Adrenal gland (tissue), 12 donors: Measurements from ENCODE around the gene EYS. TPM values are rescaled to one million over a fixed set of nuclear protein-coding genes. Genes with fewer than 3 reads are reported as not detected.

ENCODE experiments used
- DNase-seq, 7 donors: peaks; one replicate each; pipeline ENCODE4 v3.0.0-alpha.2; 2019 to 2020
- H3K27ac ChIP-seq, 5 donors: fragments of 200-600 bp; sonication (generic) in 4 of 5; 1 replicate in 3 of 5; 2 replicates in 2 of 5; pipeline versions ENCODE4 v1.5.1 to v1.8.0; 2016 to 2020; ENCODE audit warnings: mild to moderate bottlenecking in 1 of 5
- H3K27me3 ChIP-seq: fragments of 200-600 bp; 2 replicates; pipeline ENCODE4 v1.8.0; 2021
- H3K36me3 ChIP-seq, 2 donors: fragments of 200-600 bp; replicated peaks in 1 of 2; 1 replicate in 1 of 2; 2 replicates in 1 of 2; pipeline versions ENCODE4 v1.5.1 to v1.8.0; 2018 to 2022
- H3K4me1 ChIP-seq, 2 donors: fragments of 200-600 bp; replicated peaks in 1 of 2; 1 replicate in 1 of 2; 2 replicates in 1 of 2; pipeline versions ENCODE4 v1.5.1 to v1.8.0; 2018 to 2021
- H3K4me3 ChIP-seq, 4 donors: fragments of 200-600 bp; sonication (generic) in 3 of 4; one replicate each; pipeline ENCODE4 v1.5.1; 2016 to 2018
- H3K9me3 ChIP-seq, 3 donors: fragments of 200-600 bp; sonication (generic) in 1 of 3; replicated peaks in 1 of 3; 1 replicate in 2 of 3; 2 replicates in 1 of 3; pipeline versions ENCODE4 v1.5.1 to v1.8.0; 2016 to 2021
- CTCF ChIP-seq, 6 experiments: fragments of 450-650 bp in 4 of 6; fragments of 200-600 bp in 2 of 6; sonication (generic) in 1 of 6; IDR thresholded peaks; 1 replicate in 5 of 6; 2 replicates in 1 of 6; pipeline versions ENCODE4 v1.5.1 to v1.8.0; 2016 to 2021; ENCODE audit warnings: antibody characterized with exemption in 6 of 6, mild to moderate bottlenecking in 2 of 6, moderate library complexity in 1 of 6
- POLR2A ChIP-seq, 2 donors: fragments of 450-650 bp; IDR thresholded peaks; one replicate each; pipeline ENCODE4 v1.6.1; 2017; ENCODE audit warnings: antibody characterized with exemption in 2 of 2, mild to moderate bottlenecking in 2 of 2, moderate library complexity in 1 of 2
- WGBS, 4 donors: extraction: QIAGEN DNeasy Blood & Tissue Kit in 2 of 4; methylation state at CpG; one replicate each; pipeline versions ENCODE4 v1.1.5 to v1.1.7; 2013 to 2017; 5-methylcytosine and 5-hydroxymethylcytosine counted together
- intact Hi-C, 2 donors: fragments of 100-400 bp; cut with DNase I; formaldehyde crosslinking; loops; one replicate each; pipeline versions ENCODE4 v1.14.1 to v1.15.0; 2022 to 2023
- polyA plus RNA-seq, 3 donors: library from polyadenylated mRNA; stranded (reverse); fragments of 200-250 nt in 2 of 3; fragments of 350-450 nt in 1 of 3; fragmentation: Illumina TruSeq in 1 of 3; extraction: RNeasy Lipid Tissue Mini Kit (QIAGEN cat#74804) in 1 of 3; gene quantifications; one replicate each; pipeline ENCODE4 v1.2.3, GENCODE V29; 2013 to 2014
- total RNA-seq, 9 donors: library from RNA; depleted of rRNA in 4 of 9; stranded (reverse); fragments of >200 nt in 4 of 9; fragments of 120-200 nt in 1 of 9; fragmentation: NEBNext Ultra II Directional in 1 of 9; extraction: Animal tissue kit (Norgen Biotek cat#: 25700) in 1 of 9; gene quantifications; one replicate each; pipeline versions ENCODE4 v1.1.0 to v1.2.4, GENCODE V29; 2013 to 2023
- donor health status: healthy with polysubstance abuse.
- donor health status: Bipolar disorder and iron deficiency.
- donor health status: DM: yes; HTN: yes; CAD: no.
- donor health status: DM: no; HTN: no; CAD: no.
- donor health status: DM: no; HTN: no; CAD: no.
- donor health status: DM: yes; HTN: yes; CAD: no.

The EYS gene
- total and polyA plus RNA-seq, 12 donors = 0.03 to 3.1 (median 0.18) TPM; not detected in 7

- H3K9me3 ChIP-seq = no peaks in the 10 kb centered on the region
- no peak overlapping the region for H3K27ac ChIP-seq
- DNase-seq = no peak
- no peaks in the 10 kb centered on the region for H3K27me3 ChIP-seq
- no peaks in the 10 kb centered on the region for H3K4me1 ChIP-seq
- intact Hi-C loops = no loop called here
- H3K36me3 ChIP-seq = no peaks in the 10 kb centered on the region
- WGBS, 4 donors = 64 to 83% (median 70%) methylated on average over 3 of the region's 3 CpGs
- no peak overlapping the region for H3K4me3 ChIP-seq
- TF ChIP-seq CTCF (IDR thresholded peaks at IDR 0.05) = no peak
Observed at GRCh38 chr6:65199121-65199520, 507.9 kb downstream of the EYS start.

GRCh38 chr6:65191471-65191870 is 515.6 kb downstream of the EYS start:
- WGBS, 4 donors = 91 to 100% (median 96%) methylated on average over 2 of the region's 2 CpGs
- TF ChIP-seq CTCF (IDR thresholded peaks at IDR 0.05) (no peak), POLR2A (IDR thresholded peaks at IDR 0.05) (no peak)
- Histone ChIP-seq H3K27ac (no peak overlapping the region), H3K36me3 (no peaks in the 10 kb centered on the region), H3K4me3 (no peak overlapping the region), H3K9me3 (no peaks in the 10 kb centered on the region), H3K27me3 (no peaks in the 10 kb centered on the region), H3K4me1 (no peaks in the 10 kb centered on the region)
- intact Hi-C loops = no loop called here
- no peak for DNase-seq

GRCh38 chr6:65189236-65189881 is 517.7 kb downstream of the EYS start:
- WGBS, 4 donors = 68 to 90% (median 74%) methylated on average over 5 of the region's 5 CpGs
- H3K27me3 ChIP-seq = no peaks in the 10 kb centered on the region
- no peak overlapping the region for H3K4me3 ChIP-seq
- no peaks in the 10 kb centered on the region for H3K36me3 ChIP-seq
- H3K27ac ChIP-seq = no peak overlapping the region
- no peak for DNase-seq
- TF ChIP-seq POLR2A (IDR thresholded peaks at IDR 0.05) (no peak), CTCF (IDR thresholded peaks at IDR 0.05) (no peak)
- H3K9me3 ChIP-seq = no peaks in the 10 kb centered on the region
- intact Hi-C loops = no loop called here
- H3K4me1 ChIP-seq = no peaks in the 10 kb centered on the region

GRCh38 chr6:65186826-65187225 is 520.2 kb downstream of the EYS start:
- intact Hi-C loops = no loop called here
- Histone ChIP-seq H3K36me3 (no peaks in the 10 kb centered on the region), H3K27me3 (no peaks in the 10 kb centered on the region), H3K9me3 (no peaks in the 10 kb centered on the region), H3K4me1 (no peaks in the 10 kb centered on the region), H3K4me3 (no peak overlapping the region), H3K27ac (no peak overlapping the region)
- TF ChIP-seq CTCF (IDR thresholded peaks at IDR 0.05) = no peak
- TF ChIP-seq POLR2A (IDR thresholded peaks at IDR 0.05) = no peak
- WGBS, 4 donors = 84 to 92% (median 86%) methylated on average over 1 of the region's 1 CpG
- no peak for DNase-seq
